H1 (cell line): ENCODE measurements around the gene CD69. TPM values are rescaled to one million over a fixed set of nuclear protein-coding genes. Genes with fewer than 3 reads are reported as not detected.

Experiments used
- CTCF ChIA-PET: fragments of 300-600 bp; sonication (Branson Sonifier 250); formaldehyde crosslinking; loops from one replicate; lab custom pipeline; 2021; ENCODE audit not compliant: partially characterized antibody; lab: Charles Lee
- POLR2A ChIA-PET: fragments of 300-600 bp; sonication (Branson Sonifier 250); formaldehyde crosslinking; loops from one replicate; lab custom pipeline; 2021; ENCODE audit warnings: inconsistent platforms; ENCODE audit not compliant: partially characterized antibody; lab: Charles Lee
- DNase-seq, 2 experiments: peaks; one replicate each; pipeline versions ENCODE4 v3.0.0 to v3.0.0-alpha.2; 2010 to 2022; ENCODE audit warnings: low spot score in 2 of 2, low read depth in 1 of 2, mixed read lengths in 1 of 2
- FAIRE-seq: peaks from 2 replicates; lab custom pipeline; 2011; peaks lifted over from hg19 to GRCh38; lab: Jason Lieb, UNC
- H2AFZ ChIP-seq: 2 replicates; pipeline ENCODE4 v1.8.1; 2012; ENCODE audit warnings: low read length, inconsistent platforms
- H2AK5ac ChIP-seq: 2 replicates; pipeline ENCODE4 v1.6.1; 2013; ENCODE audit warnings: low read depth, low read length
- H2BK120ac ChIP-seq: replicated peaks from 2 replicates; pipeline ENCODE3; 2013; ENCODE audit warnings: low read depth, low read length, inconsistent platforms
- H2BK12ac ChIP-seq: 2 replicates; pipeline ENCODE4 v1.6.1; 2013; ENCODE audit warnings: low read depth, low read length
- H2BK15ac ChIP-seq: 2 replicates; pipeline ENCODE4 v1.6.1; 2013; ENCODE audit warnings: low read length
- H2BK20ac ChIP-seq: 2 replicates; pipeline ENCODE4 v1.6.1; 2013; ENCODE audit warnings: low read length
- H2BK5ac ChIP-seq: 2 replicates; pipeline ENCODE4 v1.6.1; 2013; ENCODE audit warnings: low read depth, low read length
- H3K14ac ChIP-seq: 2 replicates; pipeline ENCODE4 v1.6.1; 2013; ENCODE audit warnings: inconsistent platforms; ENCODE audit not compliant: insufficient read length
- H3K18ac ChIP-seq: 2 replicates; pipeline ENCODE4 v1.6.1; 2013; ENCODE audit warnings: low read length; ENCODE audit errors: extremely low read depth
- H3K23ac ChIP-seq: 2 replicates; pipeline ENCODE4 v1.6.1; 2013; ENCODE audit warnings: inconsistent platforms; ENCODE audit not compliant: insufficient read length
- H3K23me2 ChIP-seq: 2 replicates; pipeline ENCODE4 v1.6.1; 2013; ENCODE audit warnings: low read depth, low read length
- H3K27ac ChIP-seq: 2 replicates; pipeline ENCODE4 v1.6.1; 2011; ENCODE audit warnings: low read depth, low read length, inconsistent platforms
- H3K27me3 ChIP-seq, 4 experiments: replicated peaks in 1 of 4; 1 replicate in 1 of 4; 2 replicates in 3 of 4; pipeline versions ENCODE4 v1.6.1 to v1.8.1; 2011 to 2013; ENCODE audit warnings: low read length in 3 of 4, mild to moderate bottlenecking in 3 of 4, inconsistent platforms in 2 of 4, mixed read lengths in 2 of 4, moderate library complexity in 1 of 4; ENCODE audit not compliant: control insufficient read depth in 3 of 4, insufficient read depth in 3 of 4; ENCODE audit errors: extremely low read depth in 1 of 4
- H3K36me3 ChIP-seq, 4 experiments: 2 replicates each; pipeline versions ENCODE4 v1.6.1 to v1.8.1; 2011 to 2013; ENCODE audit warnings: mild to moderate bottlenecking in 4 of 4, low read length in 3 of 4, moderate library complexity in 2 of 4, control low read depth in 1 of 4, inconsistent platforms in 1 of 4; ENCODE audit not compliant: insufficient read depth in 4 of 4, control insufficient read depth in 2 of 4
- H3K4ac ChIP-seq: replicated peaks from 2 replicates; pipeline ENCODE3; 2013; ENCODE audit warnings: low read length, low read depth, mixed read lengths, inconsistent platforms; ENCODE audit not compliant: insufficient read length
- H3K4me1 ChIP-seq, 4 experiments: replicated peaks in 1 of 4; 1 replicate in 1 of 4; 2 replicates in 3 of 4; pipeline versions ENCODE4 v1.6.1 to v1.8.1; 2011 to 2013; ENCODE audit warnings: low read length in 3 of 4, inconsistent platforms in 2 of 4, mixed read lengths in 1 of 4; ENCODE audit not compliant: insufficient read depth in 4 of 4, control insufficient read depth in 3 of 4
- H3K4me2 ChIP-seq, 2 experiments: 2 replicates each; pipeline versions ENCODE4 v1.6.1 to v1.8.1; 2011 to 2013; ENCODE audit warnings: low read depth in 2 of 2, low read length in 2 of 2, control low read depth in 1 of 2, inconsistent platforms in 1 of 2, mild to moderate bottlenecking in 1 of 2; ENCODE audit not compliant: insufficient read depth in 1 of 2
- H3K4me3 ChIP-seq, 4 experiments: fragments of 200-600, 300-600 bp in 1 of 4; sonication (generic), shearing (Covaris generic), sonication (Bioruptor Twin) in 1 of 4; 2 replicates each; pipeline versions ENCODE4 v1.5.1 to v1.8.1; 2011 to 2016; ENCODE audit warnings: low read length in 4 of 4, low read depth in 3 of 4, control low read depth in 2 of 4, inconsistent platforms in 2 of 4, mild to moderate bottlenecking in 2 of 4, mixed read lengths in 1 of 4, moderate library complexity in 1 of 4; ENCODE audit not compliant: insufficient read depth in 2 of 4; ENCODE audit errors: extremely low read depth in 1 of 4
- H3K56ac ChIP-seq: replicated peaks from 2 replicates; pipeline ENCODE3; 2013; ENCODE audit warnings: low read depth, mild to moderate bottlenecking, mixed read lengths, low read length, inconsistent platforms; ENCODE audit not compliant: insufficient read length
- H3K79me1 ChIP-seq: 2 replicates; pipeline ENCODE4 v1.6.1; 2013; ENCODE audit warnings: low read depth, low read length, control low read depth
- H3K79me2 ChIP-seq, 2 experiments: 2 replicates each; pipeline versions ENCODE4 v1.6.1 to v1.8.1; 2012 to 2013; ENCODE audit warnings: low read length in 2 of 2, mild to moderate bottlenecking in 2 of 2, inconsistent platforms in 1 of 2; ENCODE audit not compliant: insufficient read depth in 2 of 2, control insufficient read depth in 1 of 2
- H3K9ac ChIP-seq, 4 experiments: replicated peaks in 1 of 4; 1 replicate in 1 of 4; 2 replicates in 3 of 4; pipeline versions ENCODE4 v1.6.1 to v1.8.1; 2011 to 2013; ENCODE audit warnings: low read depth in 3 of 4, low read length in 3 of 4, control low read depth in 2 of 4, mild to moderate bottlenecking in 2 of 4, moderate library complexity in 2 of 4, inconsistent platforms in 1 of 4; ENCODE audit errors: extremely low read depth in 1 of 4
- H3K9me3 ChIP-seq, 2 experiments: 2 replicates each; pipeline versions ENCODE4 v1.6.1 to v1.8.1; 2012 to 2013; ENCODE audit warnings: mild to moderate bottlenecking in 2 of 2, moderate library complexity in 2 of 2, control low read depth in 1 of 2, inconsistent platforms in 1 of 2, low read depth in 1 of 2, low read length in 1 of 2, mixed read lengths in 1 of 2; ENCODE audit not compliant: insufficient read depth in 2 of 2
- H4K20me1 ChIP-seq, 2 experiments: replicated peaks in 1 of 2; 2 replicates each; pipeline versions ENCODE3 to v1.8.1; 2011 to 2013; ENCODE audit warnings: inconsistent platforms in 2 of 2, low read length in 2 of 2, mild to moderate bottlenecking in 1 of 2; ENCODE audit not compliant: insufficient read depth in 2 of 2, control insufficient read depth in 1 of 2
- H4K5ac ChIP-seq: 2 replicates; pipeline ENCODE4 v1.6.1; 2013; ENCODE audit warnings: low read length, low read depth, mixed read lengths, inconsistent platforms; ENCODE audit not compliant: insufficient read length
- H4K8ac ChIP-seq: 2 replicates; pipeline ENCODE4 v1.8.0; 2013; ENCODE audit warnings: mild to moderate bottlenecking, moderate library complexity, low read length, inconsistent platforms; ENCODE audit not compliant: insufficient read depth; ENCODE audit errors: extremely low read depth
- H4K91ac ChIP-seq: replicated peaks from 2 replicates; pipeline ENCODE3; 2013; ENCODE audit warnings: low read length, mixed read lengths, inconsistent platforms; ENCODE audit not compliant: insufficient read length
- BACH1 ChIP-seq: IDR thresholded peaks from 2 replicates; pipeline ENCODE4 v1.6.1; 2012; ENCODE audit warnings: low read length, improper control_type of control experiment
- CBX5 ChIP-seq: fragments of 300-800, 300-1000 bp; sonication (generic); IDR thresholded peaks from 2 replicates; pipeline ENCODE4 v1.7.1; 2016; ENCODE audit warnings: antibody characterized with exemption, low read length, low read depth
- CEBPB ChIP-seq: IDR thresholded peaks from 2 replicates; pipeline ENCODE4 v1.6.1; 2012; ENCODE audit warnings: low read depth, low read length
- KDM5A ChIP-seq: fragments of 200-600 bp; IDR thresholded peaks from 2 replicates; pipeline ENCODE4 v1.7.1; 2012; ENCODE audit warnings: mild to moderate bottlenecking, low read length, inconsistent platforms, mixed read lengths
- POLR2A ChIP-seq, 2 experiments: IDR thresholded peaks; 1 replicate in 1 of 2; 2 replicates in 1 of 2; pipeline ENCODE4 v1.6.1; 2011; ENCODE audit warnings: low read depth in 2 of 2, low read length in 2 of 2, mild to moderate bottlenecking in 2 of 2; ENCODE audit errors: control extremely low read depth in 1 of 2
- RAD21 ChIP-seq, 2 experiments: IDR thresholded peaks in 1 of 2; conservative IDR thresholded peaks in 1 of 2; 2 replicates each; pipeline ENCODE4 v1.6.1; 2011; ENCODE audit warnings: low read depth in 2 of 2, low read length in 2 of 2, improper control_type of control experiment in 1 of 2, inconsistent platforms in 1 of 2, mild to moderate bottlenecking in 1 of 2, moderate library complexity in 1 of 2
- RBBP5 ChIP-seq: IDR thresholded peaks from 2 replicates; pipeline ENCODE4 v1.7.1; 2012; ENCODE audit warnings: low read depth, mild to moderate bottlenecking, inconsistent platforms, low read length, moderate library complexity, borderline replicate concordance
- SIRT6 ChIP-seq: IDR thresholded peaks from one replicate; pipeline ENCODE4 v1.7.1; 2012; ENCODE audit warnings: low read length, inconsistent platforms
- SP1 ChIP-seq: IDR thresholded peaks from 2 replicates; pipeline ENCODE4 v1.6.1; 2011; ENCODE audit warnings: low read depth, low read length
- SRF ChIP-seq: IDR thresholded peaks from 2 replicates; pipeline ENCODE4 v1.6.1; 2011; ENCODE audit warnings: mild to moderate bottlenecking, low read depth, low read length, moderate library complexity
- TAF7 ChIP-seq: optimal IDR thresholded peaks from 2 replicates; pipeline ENCODE3; 2011; ENCODE audit warnings: low read depth, mild to moderate bottlenecking, inconsistent platforms, low read length, moderate library complexity, borderline replicate concordance
- YY1 ChIP-seq: IDR thresholded peaks from 2 replicates; pipeline ENCODE4 v1.6.1; 2011; ENCODE audit warnings: low read depth, mild to moderate bottlenecking, low read length
- WGBS, 2 experiments: shearing (Covaris generic) in 1 of 2; methylation state at CpG; one replicate each; pipeline versions ENCODE4 v1.1.6 to v1.1.7; 2013 to 2015; ENCODE audit warnings: low lambda C conversion rate in 2 of 2, mixed read lengths in 2 of 2, inconsistent platforms in 1 of 2, low coverage in 1 of 2, missing lambda C conversion rate in 1 of 2; ENCODE audit not compliant: insufficient replicate concordance in 2 of 2, insufficient coverage in 1 of 2, insufficient read length in 1 of 2; ENCODE audit errors: extremely low coverage in 1 of 2, missing lambda C conversion rate in 1 of 2; 5-methylcytosine and 5-hydroxymethylcytosine counted together
- polyA plus RNA-seq, 7 experiments: library from polyadenylated mRNA; depleted of rRNA in 3 of 7; stranded (reverse) in 5 of 7; unstranded in 2 of 7; fragments of >200 nt in 5 of 7; fragments of 200-250 nt in 2 of 7; gene quantifications; 1 replicate in 5 of 7; 2 replicates in 1 of 7; 4 replicates in 1 of 7; pipeline versions ENCODE4 v1.2.1 to v1.2.3, GENCODE V29; 2011 to 2013; ENCODE audit warnings: missing spikeins in 2 of 7, mixed read lengths in 2 of 7
- total RNA-seq: library from RNA; stranded (reverse); fragmentation: NEBNext Ultra II Directional; extraction: Animal tissue kit (Norgen Biotek cat#: 25700); gene quantifications from 2 replicates; pipeline ENCODE4 v1.2.1, GENCODE V29; 2021

Gene CD69
- total and polyA plus RNA-seq, 2 of the 8 experiments (the other 6 are each of a cell fraction or from before 2014, with no cell fraction given): not detected

DNA sequence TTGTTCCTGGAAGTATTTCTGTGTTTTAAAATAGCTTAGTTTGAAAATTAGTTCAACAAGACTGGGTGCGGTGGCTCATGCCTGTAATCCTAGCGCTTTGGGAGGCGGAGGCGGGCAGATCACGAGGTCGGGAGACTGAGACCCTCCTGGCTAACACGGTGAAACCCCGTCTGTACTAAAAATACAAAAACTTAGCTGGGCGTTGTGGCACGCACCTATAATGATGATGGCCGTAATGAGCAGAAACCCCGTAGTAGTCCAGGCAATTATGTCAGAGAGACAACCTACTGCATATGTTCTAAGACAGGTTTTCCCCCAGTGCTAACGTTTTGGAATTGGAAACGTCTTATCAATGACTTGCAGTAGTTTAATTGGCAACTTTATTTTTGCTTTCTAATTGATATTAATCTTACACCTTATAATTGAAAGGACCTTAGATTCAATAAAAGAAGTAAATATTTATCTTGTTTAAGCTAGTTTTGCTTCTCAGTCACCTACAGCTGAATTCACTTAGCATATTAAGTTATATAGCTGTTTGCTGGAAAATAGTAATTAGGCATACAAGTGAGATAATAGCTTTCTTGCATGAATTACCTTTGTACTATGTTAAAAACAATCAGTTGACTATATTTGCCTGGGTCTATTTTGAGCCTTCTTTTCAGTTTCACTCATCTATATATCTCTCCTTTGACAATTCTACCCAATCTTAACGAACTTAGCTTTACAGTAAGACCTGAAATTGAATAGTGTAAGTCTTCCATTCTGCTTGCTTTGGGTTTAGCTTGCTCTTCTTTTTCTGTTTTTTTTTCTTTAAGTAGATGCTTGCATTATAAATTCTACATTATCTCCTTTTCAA is 43.4 kb downstream of the CD69 start:
- no peak for DNase-seq
- Histone ChIP-seq H3K4me2 (no peak overlapping the region), H2BK12ac (no peak overlapping the region), H4K8ac (no peak overlapping the region), H3K14ac (no peak overlapping the region), H3K18ac (no peak overlapping the region), H2BK20ac (no peak overlapping the region), H3K27ac (no peak overlapping the region), H2BK15ac (no peak overlapping the region), H3K4me3 (no peak overlapping the region), H3K4ac (no peak overlapping the region), H3K9ac (no peak overlapping the region), H4K5ac (no peak overlapping the region), H3K56ac (no peak overlapping the region), H3K36me3 (no peaks in the 10 kb centered on the region), H3K23ac (no peak overlapping the region), H3K23me2 (no peaks in the 10 kb centered on the region), H3K79me1 (no peaks in the 10 kb centered on the region), H4K91ac (no peak overlapping the region), H2BK5ac (no peak overlapping the region)
- ChIA-PET CTCF (interaction anchor here (0.7 to 1.9 kb wide), 4 partner anchors 9 to 386 kb away, joined by 3 to 15 read pairs (median 4); no protein-coding TSS in a partner anchor), POLR2A (interaction anchor here (1.0 kb wide), 2 partner anchors 9 to 14 kb away, joined by 3 to 4 read pairs; no protein-coding TSS in a partner anchor)
- 86% methylated on average over 15 of the region's 15 CpGs; no CpG with 5 or more reads in 1 of the 2 experiments for WGBS, 2 experiments
- TF ChIP-seq SRF: no peak
- TF ChIP-seq CBX5: no peak
- no peak for TF ChIP-seq RAD21 (IDR thresholded peaks at IDR 0.05 in 1 of 2, conservative IDR thresholded peaks at IDR 0.05 in 1 of 2; ENCODE audit: low read depth in 2 of 2, low read length in 2 of 2)
- no peak for TF ChIP-seq SP1
- no peak for TF ChIP-seq POLR2A (IDR thresholded peaks at IDR 0.05; ENCODE audit: control extremely low read depth in 1 of 2, low read depth in 2 of 2, low read length in 2 of 2)
- TF ChIP-seq BACH1: no peak
- TF ChIP-seq RBBP5: no peak
- no peak for TF ChIP-seq KDM5A
- no peak for TF ChIP-seq YY1
- TF ChIP-seq CEBPB: no peak
- no peak for TF ChIP-seq TAF7
- no peak for TF ChIP-seq SIRT6
- TF ChIP-seq, all 59 proteins: peak for 0
- H3K27me3 ChIP-seq: no peaks in the 10 kb centered on the region
- FAIRE-seq: no peak
- no peaks in the 10 kb centered on the region for H3K9me3 ChIP-seq
- no peaks in the 10 kb centered on the region for H3K79me2 ChIP-seq
- H2AFZ ChIP-seq: no peak overlapping the region
- H3K4me1 ChIP-seq: no peaks in the 10 kb centered on the region
- no peaks in the 10 kb centered on the region for H4K20me1 ChIP-seq
- H2BK120ac ChIP-seq: no peak overlapping the region
- no peak overlapping the region for H2AK5ac ChIP-seq
